ENCODE data around the gene CDYL.

Gene CDYL

DNA sequence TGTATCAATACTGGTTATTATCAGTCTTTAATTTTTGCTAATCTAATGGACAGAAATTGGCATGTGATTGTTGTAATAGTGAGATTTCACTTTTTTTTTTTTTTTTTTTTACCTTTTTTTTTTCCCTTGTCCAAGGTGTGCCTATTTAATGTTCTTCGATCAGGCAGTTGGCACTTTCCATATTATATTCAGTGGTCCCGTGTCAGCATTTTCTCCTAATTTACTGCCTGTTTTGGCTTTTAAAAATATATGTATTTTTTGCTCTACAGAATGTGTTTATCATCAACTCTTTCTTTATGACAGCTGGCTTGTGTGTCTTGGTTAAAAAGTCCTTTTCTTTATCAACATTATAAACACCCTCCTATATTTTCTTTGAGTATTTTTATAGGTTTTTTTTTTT is 39.4 kb downstream of the CDYL start:
- Histone ChIP-seq H3K4me3 (ENCODE audit: low read length) (no peak overlapping the region), H2AFZ (ENCODE audit: low read depth, low read length) (no peak overlapping the region), H3K4me2 (ENCODE audit: low read length) (no peak overlapping the region), H3K9ac (ENCODE audit: low read length) (no peak overlapping the region), H3K9me3 (ENCODE audit: insufficient read depth, low read length) (no peaks in the 10 kb centered on the region), H3K27ac (ENCODE audit: low read length) (no peak overlapping the region), H3K79me2 (ENCODE audit: low read length) (peaks cover 99% of the 10 kb centered on the region), H3K36me3 (replicated peaks; ENCODE audit: low read depth, low read length) (no peaks in the 10 kb centered on the region), H3K4me1 (ENCODE audit: low read length) (peaks cover 13% of the 10 kb centered on the region), H4K20me1 (ENCODE audit: insufficient read depth, low read length) (peaks cover 94% of the 10 kb centered on the region), H3K27me3 (ENCODE audit: low read depth, low read length) (no peaks in the 10 kb centered on the region)
- TF ChIP-seq EZH2phosphoT487 (IDR thresholded peaks at IDR 0.05; ENCODE audit: low read depth): no peak
- TF ChIP-seq, protein P1, sequence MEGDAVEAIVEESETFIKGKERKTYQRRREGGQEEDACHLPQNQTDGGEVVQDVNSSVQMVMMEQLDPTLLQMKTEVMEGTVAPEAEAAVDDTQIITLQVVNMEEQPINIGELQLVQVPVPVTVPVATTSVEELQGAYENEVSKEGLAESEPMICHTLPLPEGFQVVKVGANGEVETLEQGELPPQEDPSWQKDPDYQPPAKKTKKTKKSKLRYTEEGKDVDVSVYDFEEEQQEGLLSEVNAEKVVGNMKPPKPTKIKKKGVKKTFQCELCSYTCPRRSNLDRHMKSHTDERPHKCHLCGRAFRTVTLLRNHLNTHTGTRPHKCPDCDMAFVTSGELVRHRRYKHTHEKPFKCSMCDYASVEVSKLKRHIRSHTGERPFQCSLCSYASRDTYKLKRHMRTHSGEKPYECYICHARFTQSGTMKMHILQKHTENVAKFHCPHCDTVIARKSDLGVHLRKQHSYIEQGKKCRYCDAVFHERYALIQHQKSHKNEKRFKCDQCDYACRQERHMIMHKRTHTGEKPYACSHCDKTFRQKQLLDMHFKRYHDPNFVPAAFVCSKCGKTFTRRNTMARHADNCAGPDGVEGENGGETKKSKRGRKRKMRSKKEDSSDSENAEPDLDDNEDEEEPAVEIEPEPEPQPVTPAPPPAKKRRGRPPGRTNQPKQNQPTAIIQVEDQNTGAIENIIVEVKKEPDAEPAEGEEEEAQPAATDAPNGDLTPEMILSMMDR (IDR thresholded peaks at IDR 0.05; ENCODE audit: low read depth, low read length): no peak

DNA sequence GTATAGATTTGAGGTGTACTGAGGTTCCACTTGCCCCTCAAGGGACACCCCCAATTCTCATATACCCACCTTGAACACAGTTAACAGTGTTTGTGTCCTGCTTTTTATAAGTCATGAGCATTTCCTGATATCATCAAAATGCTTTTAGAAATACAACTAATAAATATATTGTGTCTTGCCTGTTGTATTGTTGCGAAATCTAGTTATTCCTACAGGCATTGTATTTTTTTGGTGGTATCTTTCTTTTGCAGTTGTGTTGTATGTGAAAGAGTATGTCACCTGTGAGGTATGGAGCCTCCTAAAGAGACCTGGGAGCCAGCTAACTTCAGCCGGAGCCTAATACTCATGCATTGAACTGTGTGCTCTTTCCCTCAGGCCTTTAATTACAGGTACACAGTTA is 40.7 kb downstream of the CDYL start:
- H3K4me3 ChIP-seq (ENCODE audit: low read length): no peak overlapping the region
- H3K27ac ChIP-seq (ENCODE audit: low read length): no peak overlapping the region
- H3K4me1 ChIP-seq (ENCODE audit: low read length): peaks cover 13% of the 10 kb centered on the region
- no peaks in the 10 kb centered on the region for H3K9me3 ChIP-seq (ENCODE audit: insufficient read depth, low read length)
- H2AFZ ChIP-seq (ENCODE audit: low read depth, low read length): no peak overlapping the region
- H3K36me3 ChIP-seq (replicated peaks; ENCODE audit: low read depth, low read length): no peaks in the 10 kb centered on the region
- H3K9ac ChIP-seq (ENCODE audit: low read length): no peak overlapping the region
- no peak overlapping the region for H3K4me2 ChIP-seq (ENCODE audit: low read length)
- no peaks in the 10 kb centered on the region for H3K27me3 ChIP-seq (ENCODE audit: low read depth, low read length)
- TF ChIP-seq, protein P1 (IDR thresholded peaks at IDR 0.05; ENCODE audit: low read depth, low read length): no peak
- no peak for TF ChIP-seq EZH2phosphoT487 (IDR thresholded peaks at IDR 0.05; ENCODE audit: low read depth)
- H3K79me2 ChIP-seq (ENCODE audit: low read length): peaks cover 96% of the 10 kb centered on the region
- peaks cover 87% of the 10 kb centered on the region for H4K20me1 ChIP-seq (ENCODE audit: insufficient read depth, low read length)

DNA sequence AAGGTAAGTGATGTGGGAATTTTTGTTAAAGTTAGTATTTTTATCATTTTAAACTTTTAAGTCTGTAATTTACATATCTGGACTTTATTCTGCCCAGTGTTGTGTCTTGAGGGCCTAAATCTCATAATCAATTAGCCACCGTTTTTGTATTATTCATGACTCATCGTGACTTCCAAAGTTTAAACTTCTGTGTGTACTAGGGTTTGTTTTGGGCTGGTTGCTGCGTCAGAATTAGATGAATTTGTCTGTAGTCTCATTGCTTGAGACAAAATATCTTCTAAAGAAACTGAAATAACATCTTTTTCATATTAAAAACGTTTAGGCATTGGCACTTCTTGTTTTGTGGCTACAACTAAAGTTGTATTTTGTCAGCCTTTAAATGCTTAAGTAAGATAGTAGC is 41.3 kb downstream of the CDYL start:
- Histone ChIP-seq H3K27ac (ENCODE audit: low read length) (no peak overlapping the region), H3K79me2 (ENCODE audit: low read length) (peaks cover 96% of the 10 kb centered on the region), H2AFZ (ENCODE audit: low read depth, low read length) (no peak overlapping the region), H3K4me2 (ENCODE audit: low read length) (no peak overlapping the region), H3K4me1 (ENCODE audit: low read length) (peaks cover 16% of the 10 kb centered on the region), H3K9ac (ENCODE audit: low read length) (no peak overlapping the region), H3K9me3 (ENCODE audit: insufficient read depth, low read length) (no peaks in the 10 kb centered on the region), H3K36me3 (replicated peaks; ENCODE audit: low read depth, low read length) (no peaks in the 10 kb centered on the region), H3K4me3 (ENCODE audit: low read length) (no peak overlapping the region), H3K27me3 (ENCODE audit: low read depth, low read length) (no peaks in the 10 kb centered on the region), H4K20me1 (ENCODE audit: insufficient read depth, low read length) (peaks cover 87% of the 10 kb centered on the region)
- TF ChIP-seq, protein P1 (IDR thresholded peaks at IDR 0.05; ENCODE audit: low read depth, low read length): no peak
- TF ChIP-seq EZH2phosphoT487 (IDR thresholded peaks at IDR 0.05; ENCODE audit: low read depth): no peak

DNA sequence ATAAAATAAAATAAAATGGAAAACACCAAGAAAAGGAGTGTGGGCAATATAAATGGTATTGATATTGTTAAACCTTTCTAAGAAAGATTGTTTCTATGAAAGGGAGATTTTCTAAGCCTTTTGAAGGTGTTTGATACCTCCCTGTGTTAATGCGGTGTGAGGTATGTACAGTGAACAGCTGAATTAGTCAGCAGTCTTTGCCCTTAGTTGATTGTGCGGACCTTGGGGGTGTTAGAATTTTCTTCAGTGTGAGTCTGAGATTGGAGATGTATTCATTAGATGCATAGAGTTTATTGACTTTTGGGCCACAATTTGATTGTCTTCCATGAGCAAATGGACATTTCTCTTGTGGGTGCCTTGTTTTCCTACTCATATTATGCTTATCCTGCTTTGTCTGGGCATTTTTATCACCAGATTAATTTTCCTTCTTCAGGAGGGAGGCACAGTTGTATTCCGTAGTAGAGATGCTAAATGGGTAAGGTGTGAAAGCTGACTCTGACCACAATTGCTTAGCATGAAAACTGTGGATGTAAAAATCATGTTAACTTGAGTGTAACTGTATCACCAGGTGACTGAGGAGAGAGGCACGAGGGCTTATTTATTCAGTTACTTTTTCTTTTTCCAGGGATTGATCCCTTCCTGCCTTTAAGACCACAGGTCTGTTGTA is 42.2 kb downstream of the CDYL start:
- Histone ChIP-seq H4K20me1 (ENCODE audit: insufficient read depth, low read length) (peaks cover 86% of the 10 kb centered on the region), H2AFZ (ENCODE audit: low read depth, low read length) (no peak overlapping the region), H3K9me3 (ENCODE audit: insufficient read depth, low read length) (no peaks in the 10 kb centered on the region), H3K4me2 (ENCODE audit: low read length) (no peak overlapping the region), H3K27ac (ENCODE audit: low read length) (no peak overlapping the region), H3K4me3 (ENCODE audit: low read length) (no peak overlapping the region), H3K9ac (ENCODE audit: low read length) (no peak overlapping the region), H3K36me3 (replicated peaks; ENCODE audit: low read depth, low read length) (no peaks in the 10 kb centered on the region), H3K4me1 (ENCODE audit: low read length) (peaks cover 19% of the 10 kb centered on the region), H3K27me3 (ENCODE audit: low read depth, low read length) (no peaks in the 10 kb centered on the region), H3K79me2 (ENCODE audit: low read length) (peaks cover 96% of the 10 kb centered on the region)
- TF ChIP-seq, protein P1 (IDR thresholded peaks at IDR 0.05; ENCODE audit: low read depth, low read length): no peak
- no peak for TF ChIP-seq EZH2phosphoT487 (IDR thresholded peaks at IDR 0.05; ENCODE audit: low read depth)

All from OCI-LY3 (cell line).